ENCODE data around the gene CFTR. TPM values are rescaled to one million over a fixed set of nuclear protein-coding genes. Genes with fewer than 3 reads are reported as not detected.

The CFTR gene
- total and polyA plus RNA-seq, 2 of the 8 experiments (the other 6 are each of a cell fraction or from before 2014, with no cell fraction given) = 1.2 to 1.6 TPM

GRCh38 chr7:117592011-117592635, 112.3 kb downstream of the CFTR start:
- Histone ChIP-seq H3K9ac (replicated peaks in 1 of 4; ENCODE audit: extremely low read depth in 1 of 4, low read depth in 3 of 4, low read length in 3 of 4) (no peak overlapping the region), H3K27me3 (replicated peaks in 1 of 4; ENCODE audit: control insufficient read depth in 3 of 4, extremely low read depth in 1 of 4, insufficient read depth in 3 of 4, low read length in 3 of 4) (no peaks in the 10 kb centered on the region), H3K23me2 (ENCODE audit: low read depth, low read length) (no peaks in the 10 kb centered on the region), H2BK5ac (ENCODE audit: low read depth, low read length) (no peak overlapping the region), H2BK15ac (ENCODE audit: low read length) (no peak overlapping the region), H4K5ac (ENCODE audit: insufficient read length, low read depth, low read length) (no peak overlapping the region), H3K56ac (replicated peaks; ENCODE audit: insufficient read length, low read depth, low read length) (no peak overlapping the region), H3K79me1 (ENCODE audit: low read depth, low read length) (no peaks in the 10 kb centered on the region), H4K91ac (replicated peaks; ENCODE audit: insufficient read length, low read length) (no peak overlapping the region), H2AK5ac (ENCODE audit: low read depth, low read length) (no peak overlapping the region), H3K14ac (ENCODE audit: insufficient read length) (no peak overlapping the region), H3K4ac (replicated peaks; ENCODE audit: insufficient read length, low read depth, low read length) (no peak overlapping the region), H3K4me3 (ENCODE audit: extremely low read depth in 1 of 4, insufficient read depth in 2 of 4, low read depth in 3 of 4, low read length in 4 of 4) (no peak overlapping the region), H2BK12ac (ENCODE audit: low read depth, low read length) (no peak overlapping the region), H3K18ac (ENCODE audit: extremely low read depth, low read length) (no peak overlapping the region), H3K23ac (ENCODE audit: insufficient read length) (no peak overlapping the region), H2BK20ac (ENCODE audit: low read length) (no peak overlapping the region), H2AFZ (ENCODE audit: low read length) (peak overlapping the region; percentile 77; the same call in 1 of the 2 replicates), H3K36me3 (ENCODE audit: control insufficient read depth in 2 of 4, insufficient read depth in 4 of 4, low read length in 3 of 4) (no peaks in the 10 kb centered on the region), H3K4me1 (replicated peaks in 1 of 4; ENCODE audit: control insufficient read depth in 3 of 4, insufficient read depth in 4 of 4, low read length in 3 of 4) (no peaks in the 10 kb centered on the region), H3K4me2 (ENCODE audit: insufficient read depth in 1 of 2, low read depth in 2 of 2, low read length in 2 of 2) (no peak overlapping the region), H2BK120ac (replicated peaks; ENCODE audit: low read depth, low read length) (no peak overlapping the region), H3K9me3 (ENCODE audit: insufficient read depth in 2 of 2, low read depth in 1 of 2, low read length in 1 of 2) (peaks cover 0 to 6% of the 10 kb centered on the region in 2 experiments; a peak in 1 of 4 replicates), H3K27ac (ENCODE audit: low read depth, low read length) (no peak overlapping the region), H3K79me2 (ENCODE audit: control insufficient read depth in 1 of 2, insufficient read depth in 2 of 2, low read length in 2 of 2) (no peaks in the 10 kb centered on the region), H4K8ac (ENCODE audit: extremely low read depth, insufficient read depth, low read length) (no peak overlapping the region), H4K20me1 (replicated peaks in 1 of 2; ENCODE audit: control insufficient read depth in 1 of 2, insufficient read depth in 2 of 2, low read length in 2 of 2) (no peaks in the 10 kb centered on the region)
- CTCF ChIA-PET (ENCODE audit: partially characterized antibody) = interaction anchor here (1.6 kb wide), 1 partner anchor 187 kb away, joined by 3 read pairs; no protein-coding TSS in a partner anchor
- WGBS, 2 experiments (ENCODE audit: extremely low coverage in 1 of 2, insufficient coverage in 1 of 2, insufficient read length in 1 of 2, insufficient replicate concordance in 2 of 2, low coverage in 1 of 2, low lambda C conversion rate in 2 of 2, missing lambda C conversion rate in 1 of 2) = 86% methylated on average over 11 of the region's 11 CpGs; no CpG with 5 or more reads in 1 of the 2 experiments
- no peak for DNase-seq (ENCODE audit: low read depth in 1 of 2, low spot score in 2 of 2)
- POLR2A ChIA-PET (ENCODE audit: partially characterized antibody) = no interaction called here
- FAIRE-seq = no peak
- TF ChIP-seq TAF7 (optimal IDR thresholded peaks at IDR 0.05; ENCODE audit: borderline replicate concordance, low read depth, low read length) (no peak), RAD21 (IDR thresholded peaks at IDR 0.05 in 1 of 2, conservative IDR thresholded peaks at IDR 0.05 in 1 of 2; ENCODE audit: low read depth in 2 of 2, low read length in 2 of 2) (peak in 1 of 2 experiments; percentile 6; a peak in 1 of 4 replicates)
